Natural killer cell treated with Interleukin-12 subunit alpha and Interleukin-12 subunit beta and Interleukin-15 and Interleukin-18, amount 100 ng/mL, for 72 hours (primary cell): ENCODE data around the gene PTPRK. TPM values are rescaled to one million over a fixed set of nuclear protein-coding genes. Genes with fewer than 3 reads are reported as not detected.

Experiments used
- ATAC-seq, 2 donors: fragments of 150-1000 bp; cut with Tn5 transposase in 1 of 2; sonication (Bioruptor Pico), chemical (Tn5 transposase) in 1 of 2; 2 replicates each; pipeline ENCODE4 v1.10.0; 2021
- DNase-seq: peaks from one replicate; pipeline ENCODE4 v3.0.0; 2022; ENCODE audit warnings: low spot score
- H3K27ac Mint-ChIP-seq, 2 donors: 1 replicate in 1 of 2; 2 replicates in 1 of 2; pipeline ENCODE4 v1.8.0; 2022; ENCODE audit warnings: mixed read lengths in 2 of 2, mild to moderate bottlenecking in 1 of 2, moderate library complexity in 1 of 2
- H3K27me3 Mint-ChIP-seq, 2 donors: 1 replicate in 1 of 2; 2 replicates in 1 of 2; pipeline ENCODE4 v1.8.0; 2022; ENCODE audit warnings: mixed read lengths in 2 of 2
- H3K36me3 Mint-ChIP-seq: one replicate; pipeline ENCODE4 v1.8.0; 2022; ENCODE audit warnings: mixed read lengths
- H3K4me1 Mint-ChIP-seq, 2 donors: 1 replicate in 1 of 2; 2 replicates in 1 of 2; pipeline ENCODE4 v1.8.0; 2022; ENCODE audit warnings: low read depth in 2 of 2, mixed read lengths in 2 of 2, mild to moderate bottlenecking in 1 of 2
- H3K4me3 Mint-ChIP-seq: one replicate; pipeline ENCODE4 v1.8.0; 2022; ENCODE audit warnings: mixed read lengths
- H3K9me3 Mint-ChIP-seq: 2 replicates; pipeline ENCODE4 v1.8.0; 2022; ENCODE audit warnings: mixed read lengths
- total RNA-seq, 2 donors: library from RNA; stranded (reverse); gene quantifications; one replicate each; pipeline ENCODE4 v1.2.3, GENCODE V29; 2022

The PTPRK gene
- total RNA-seq, 2 donors from 2014 or later, result 0.59 to 13.8 TPM

DNA sequence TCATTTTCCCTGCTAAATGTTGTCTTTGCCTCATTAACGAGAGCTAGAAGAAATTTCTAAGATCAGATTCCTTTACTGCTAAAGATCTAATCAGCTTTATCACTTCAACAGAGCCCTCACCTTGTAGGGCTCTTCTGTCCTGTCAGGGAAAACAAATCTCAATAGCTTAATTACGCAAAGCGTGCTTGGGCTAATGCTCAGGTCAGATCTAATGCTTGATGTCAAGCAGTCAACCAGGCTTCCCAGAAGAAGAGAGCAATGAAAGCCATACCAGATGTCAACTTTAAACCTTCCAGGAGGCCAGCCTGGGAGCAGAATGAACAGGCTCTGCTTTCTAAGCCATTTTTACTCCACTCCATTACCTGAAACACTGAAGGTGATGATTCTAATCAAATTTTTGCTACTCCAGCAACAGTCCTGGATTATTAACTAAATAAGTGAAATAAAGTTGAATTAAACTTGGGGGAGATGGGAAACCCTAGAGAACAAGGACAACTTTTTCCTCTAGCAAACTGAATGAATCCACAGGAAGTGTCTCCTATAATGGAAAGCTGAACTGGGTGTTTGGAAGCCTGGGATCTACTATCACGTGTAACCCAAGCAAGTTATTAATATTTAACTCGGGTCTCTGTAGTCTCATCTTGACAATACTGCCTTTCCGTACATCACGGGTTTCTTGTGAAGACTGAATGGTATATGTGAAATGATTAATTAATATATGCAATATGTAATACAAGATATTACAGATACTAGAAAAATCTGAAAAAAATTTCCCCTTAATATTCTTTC, 273.7 kb downstream of the PTPRK start:
- no peak overlapping the region for H3K4me3 Mint-ChIP-seq
- H3K27ac Mint-ChIP-seq, result no peak overlapping the region
- H3K36me3 Mint-ChIP-seq, result no peaks in the 10 kb centered on the region
- DNase-seq, result no peak
- H3K4me1 Mint-ChIP-seq, result no peaks in the 10 kb centered on the region
- no peaks in the 10 kb centered on the region for H3K9me3 Mint-ChIP-seq
- ATAC-seq, result no peak
- no peaks in the 10 kb centered on the region for H3K27me3 Mint-ChIP-seq

DNA sequence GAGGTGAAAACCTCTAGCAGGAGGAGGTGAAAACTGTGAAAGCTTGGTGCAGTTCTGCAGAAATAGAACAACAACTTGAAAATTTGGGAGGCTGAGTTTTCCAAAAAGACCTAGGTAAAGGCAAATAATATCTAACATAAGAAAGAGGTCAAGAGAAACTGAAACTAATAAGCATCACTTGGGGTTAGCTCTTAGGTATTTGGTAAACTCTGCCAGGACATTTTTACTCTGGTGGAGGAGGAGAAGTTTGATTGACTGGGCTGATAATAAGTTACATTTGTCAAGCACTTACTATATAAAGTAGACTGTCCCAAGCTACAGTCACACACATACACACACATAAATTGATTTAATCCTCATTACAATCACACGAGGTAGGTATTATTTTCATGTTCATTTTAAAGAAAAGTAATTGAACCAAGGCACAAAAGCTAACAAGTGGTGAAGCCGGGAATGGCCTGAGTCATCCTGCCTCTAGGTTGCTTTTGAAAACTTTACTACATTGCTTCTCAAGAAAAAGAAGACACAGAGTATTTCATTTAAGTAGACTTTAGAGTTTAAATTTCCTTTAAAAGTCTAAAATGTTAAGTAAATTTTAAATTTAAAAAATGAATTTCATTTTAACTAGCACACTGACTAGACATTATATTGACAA, 275.5 kb downstream of the PTPRK start:
- H3K4me1 Mint-ChIP-seq, result no peaks in the 10 kb centered on the region
- H3K27me3 Mint-ChIP-seq, result no peaks in the 10 kb centered on the region
- no peaks in the 10 kb centered on the region for H3K36me3 Mint-ChIP-seq
- ATAC-seq (no peak), DNase-seq (no peak)
- no peak overlapping the region for H3K27ac Mint-ChIP-seq
- no peak overlapping the region for H3K4me3 Mint-ChIP-seq
- no peaks in the 10 kb centered on the region for H3K9me3 Mint-ChIP-seq

DNA sequence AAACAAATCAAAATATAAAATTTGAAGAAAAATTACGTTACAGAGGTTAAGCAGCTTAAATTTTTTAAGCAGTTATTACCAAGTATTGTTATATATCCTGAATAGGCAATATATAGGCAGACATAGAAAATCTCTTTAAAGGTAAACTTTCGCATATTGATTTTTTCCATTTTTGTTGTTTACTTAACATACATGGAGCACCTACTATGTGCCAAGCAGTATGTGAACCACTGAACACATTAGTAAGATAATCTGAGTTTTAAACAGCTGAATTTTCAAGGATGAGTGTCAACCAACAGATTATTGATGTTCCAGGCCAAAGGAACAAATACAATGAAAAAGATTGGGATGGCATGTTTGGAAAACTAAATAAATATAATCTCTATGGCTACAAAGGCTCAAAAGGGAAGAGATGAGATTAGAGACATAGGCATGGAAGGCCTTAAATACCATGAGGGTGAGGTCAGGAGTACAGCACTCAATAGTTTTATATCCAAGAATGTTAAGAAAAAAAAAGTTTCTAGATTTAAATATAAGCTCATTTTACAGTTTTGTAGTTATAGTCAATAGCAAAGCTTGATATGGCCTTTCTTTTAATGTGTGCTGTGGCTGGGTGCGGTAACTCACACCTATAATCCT, 277.5 kb downstream of the PTPRK start:
- H3K9me3 Mint-ChIP-seq, result no peaks in the 10 kb centered on the region
- H3K27me3 Mint-ChIP-seq, result no peaks in the 10 kb centered on the region
- no peak overlapping the region for H3K27ac Mint-ChIP-seq
- no peak for DNase-seq
- ATAC-seq, result no peak
- H3K4me3 Mint-ChIP-seq, result no peak overlapping the region
- no peaks in the 10 kb centered on the region for H3K4me1 Mint-ChIP-seq
- H3K36me3 Mint-ChIP-seq, result no peaks in the 10 kb centered on the region

DNA sequence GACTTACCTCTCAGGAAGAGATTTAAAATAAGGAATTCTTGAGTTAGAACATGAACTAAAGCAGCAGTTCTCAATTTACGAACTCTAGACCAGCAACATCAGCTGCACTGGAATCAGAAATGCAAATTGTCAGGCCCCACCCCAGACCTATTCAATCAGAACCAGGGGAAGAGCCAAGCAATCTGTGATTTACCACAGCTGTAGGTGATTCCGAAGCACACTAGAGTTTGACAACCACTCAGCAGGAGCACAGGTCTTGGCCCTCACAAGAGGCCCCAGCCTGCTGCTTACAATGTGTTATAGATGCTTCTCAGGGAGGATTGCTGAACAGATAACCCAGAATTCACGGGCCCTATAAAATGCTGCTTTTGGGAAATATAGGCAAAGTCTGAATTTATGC, 279.2 kb downstream of the PTPRK start:
- Mint-ChIP-seq H3K27ac (no peak overlapping the region), H3K36me3 (no peaks in the 10 kb centered on the region), H3K4me1 (no peaks in the 10 kb centered on the region), H3K4me3 (no peak overlapping the region), H3K27me3 (no peaks in the 10 kb centered on the region), H3K9me3 (no peaks in the 10 kb centered on the region)
- DNase-seq (no peak), ATAC-seq (no peak)

DNA sequence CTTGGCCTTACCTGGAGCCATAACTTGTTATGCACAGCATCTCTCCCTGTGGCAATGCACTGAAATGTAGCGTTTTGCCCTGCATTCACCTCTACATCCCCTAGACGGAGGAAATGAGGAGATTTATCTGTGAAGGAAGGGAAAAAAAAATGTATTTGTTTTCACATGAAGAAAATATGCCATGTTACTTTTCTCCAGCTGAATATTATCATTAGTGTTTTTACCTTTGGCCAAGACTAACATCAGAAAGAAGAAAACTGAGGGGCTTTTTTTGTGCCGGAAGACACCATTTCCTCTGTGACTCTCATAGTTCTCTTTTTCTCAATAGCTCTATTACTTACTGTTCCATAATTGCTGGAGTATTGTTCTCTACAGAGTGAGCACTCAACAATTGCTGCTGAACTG, 280.4 kb downstream of the PTPRK start:
- Mint-ChIP-seq H3K4me3 (no peak overlapping the region), H3K9me3 (no peaks in the 10 kb centered on the region), H3K4me1 (no peaks in the 10 kb centered on the region), H3K27ac (no peak overlapping the region), H3K27me3 (no peaks in the 10 kb centered on the region), H3K36me3 (no peaks in the 10 kb centered on the region)
- ATAC-seq (no peak), DNase-seq (no peak)

DNA sequence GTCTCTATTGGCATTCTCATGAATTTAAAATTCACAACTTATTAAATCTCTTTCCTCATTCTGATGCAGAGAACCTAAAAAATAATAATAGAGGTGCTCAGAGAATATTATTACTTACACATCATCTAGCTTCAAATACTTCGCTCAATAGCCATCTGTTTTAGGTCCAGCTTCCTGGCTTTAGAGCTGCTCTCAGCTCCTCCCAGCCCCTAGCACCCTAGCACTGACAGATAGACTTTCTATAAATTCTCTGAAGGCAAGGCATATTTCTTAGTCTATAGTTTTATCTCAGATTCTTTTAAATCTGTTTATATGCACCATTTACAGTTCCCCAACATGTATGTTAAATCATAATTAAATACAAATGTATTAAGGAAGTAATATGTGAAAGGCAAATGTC, 281.3 kb downstream of the PTPRK start:
- no peaks in the 10 kb centered on the region for H3K9me3 Mint-ChIP-seq
- no peak for ATAC-seq
- H3K4me3 Mint-ChIP-seq, result no peak overlapping the region
- H3K4me1 Mint-ChIP-seq, result no peaks in the 10 kb centered on the region
- no peak overlapping the region for H3K27ac Mint-ChIP-seq
- no peaks in the 10 kb centered on the region for H3K36me3 Mint-ChIP-seq
- no peak for DNase-seq
- no peaks in the 10 kb centered on the region for H3K27me3 Mint-ChIP-seq

DNA sequence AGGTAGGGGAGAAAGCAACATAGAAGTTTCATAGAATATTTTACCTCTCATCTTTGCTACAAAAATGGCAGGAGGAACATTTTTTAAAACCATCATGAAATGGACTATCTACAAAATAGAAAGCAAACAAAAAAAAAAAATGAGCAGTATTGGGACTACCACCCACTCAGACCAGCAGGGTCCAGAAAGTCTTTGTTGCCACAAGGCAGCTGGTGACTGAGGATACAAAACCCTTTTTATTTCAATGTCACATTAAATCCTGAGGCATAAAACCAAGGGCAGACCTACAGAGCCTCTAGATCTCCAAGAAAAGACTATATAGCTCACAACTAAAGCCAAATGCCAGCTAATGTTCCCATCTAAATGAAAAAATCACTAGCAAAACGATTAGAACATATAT, 282.2 kb downstream of the PTPRK start:
- Mint-ChIP-seq H3K36me3 (no peaks in the 10 kb centered on the region), H3K27ac (no peak overlapping the region), H3K4me3 (no peak overlapping the region), H3K9me3 (no peaks in the 10 kb centered on the region), H3K27me3 (no peaks in the 10 kb centered on the region), H3K4me1 (no peaks in the 10 kb centered on the region)
- ATAC-seq (no peak), DNase-seq (no peak)

DNA sequence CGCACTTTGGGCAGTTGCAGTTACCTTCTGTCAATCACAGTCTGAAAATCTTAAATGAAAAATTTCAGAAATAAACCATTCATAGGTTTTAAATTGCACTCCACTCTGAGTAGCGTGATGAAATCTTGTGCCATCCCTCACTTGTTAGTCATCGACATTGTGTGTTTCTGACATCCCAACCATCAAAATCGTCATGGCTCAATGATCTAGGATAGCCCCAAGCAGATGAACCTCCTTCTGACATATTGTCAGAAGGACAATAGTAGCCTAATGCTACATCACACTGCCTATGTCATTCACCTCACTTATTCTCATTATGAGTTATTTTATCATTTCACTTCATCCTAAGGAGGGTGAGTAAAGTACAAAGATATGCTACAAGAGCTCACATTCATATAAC, 284.8 kb downstream of the PTPRK start:
- H3K4me1 Mint-ChIP-seq, result no peaks in the 10 kb centered on the region
- H3K9me3 Mint-ChIP-seq, result no peaks in the 10 kb centered on the region
- no peak for ATAC-seq
- H3K36me3 Mint-ChIP-seq, result no peaks in the 10 kb centered on the region
- H3K27ac Mint-ChIP-seq, result no peak overlapping the region
- H3K4me3 Mint-ChIP-seq, result no peak overlapping the region
- H3K27me3 Mint-ChIP-seq, result no peaks in the 10 kb centered on the region
- no peak for DNase-seq

DNA sequence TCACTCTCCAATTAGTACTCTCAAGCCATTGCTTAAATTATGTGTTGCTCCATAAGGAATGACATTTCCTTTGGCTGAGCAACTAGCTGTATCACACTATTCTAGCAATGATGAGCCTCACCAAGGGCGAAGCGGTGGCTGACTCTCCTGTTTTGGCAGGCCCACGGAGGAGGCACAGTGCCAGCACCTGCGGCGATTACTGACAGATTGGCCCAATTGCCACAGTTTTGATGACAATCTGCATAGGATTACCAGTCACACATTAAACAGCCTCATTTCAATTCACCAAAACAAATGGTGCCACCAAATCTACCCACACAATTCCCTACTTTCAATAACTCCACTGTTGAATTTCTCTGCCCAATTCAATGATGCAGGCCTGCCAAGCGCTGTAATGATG, 286.9 kb downstream of the PTPRK start:
- Mint-ChIP-seq H3K4me1 (no peaks in the 10 kb centered on the region), H3K9me3 (no peaks in the 10 kb centered on the region), H3K27ac (no peak overlapping the region), H3K4me3 (no peak overlapping the region), H3K27me3 (no peaks in the 10 kb centered on the region), H3K36me3 (no peaks in the 10 kb centered on the region)
- ATAC-seq (no peak), DNase-seq (no peak)

DNA sequence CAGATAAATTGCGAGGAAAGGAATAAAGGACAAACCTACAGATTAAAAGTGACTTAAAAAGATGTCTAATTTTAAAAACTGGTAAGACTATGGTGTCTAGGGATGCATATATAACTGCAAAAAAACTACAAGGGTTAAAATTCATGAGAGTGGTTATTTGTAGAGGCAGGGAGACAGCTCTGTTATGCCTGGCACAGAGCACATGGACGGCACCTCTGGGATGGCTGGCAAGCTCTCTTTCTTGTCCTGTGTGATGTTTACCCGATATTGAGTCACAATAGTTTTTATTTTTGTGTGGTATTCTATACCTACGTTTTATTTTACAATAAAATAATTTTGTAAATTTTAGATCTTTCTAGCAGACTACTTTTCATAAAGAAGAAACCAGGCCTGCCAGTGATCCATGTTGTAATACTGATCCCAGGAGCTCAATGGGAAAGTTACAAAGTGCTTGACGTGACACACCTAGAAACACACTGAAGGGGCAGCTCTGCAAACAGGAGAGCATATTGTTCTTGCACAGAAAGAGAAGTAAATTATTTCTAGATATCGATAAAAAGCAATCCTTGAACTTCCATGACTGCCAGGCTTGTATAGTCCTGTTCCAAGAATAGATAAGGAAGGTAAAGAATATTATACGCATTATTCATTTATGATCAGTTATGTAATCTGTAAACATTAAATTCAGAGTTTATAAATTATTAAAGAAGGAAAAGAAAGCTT, 290.0 kb downstream of the PTPRK start:
- Mint-ChIP-seq H3K4me3 (no peak overlapping the region), H3K27me3 (peaks cover 0 to 4% of the 10 kb centered on the region in 2 donors), H3K9me3 (no peaks in the 10 kb centered on the region), H3K27ac (no peak overlapping the region), H3K36me3 (no peaks in the 10 kb centered on the region), H3K4me1 (no peaks in the 10 kb centered on the region)
- ATAC-seq (no peak), DNase-seq (no peak)

DNA sequence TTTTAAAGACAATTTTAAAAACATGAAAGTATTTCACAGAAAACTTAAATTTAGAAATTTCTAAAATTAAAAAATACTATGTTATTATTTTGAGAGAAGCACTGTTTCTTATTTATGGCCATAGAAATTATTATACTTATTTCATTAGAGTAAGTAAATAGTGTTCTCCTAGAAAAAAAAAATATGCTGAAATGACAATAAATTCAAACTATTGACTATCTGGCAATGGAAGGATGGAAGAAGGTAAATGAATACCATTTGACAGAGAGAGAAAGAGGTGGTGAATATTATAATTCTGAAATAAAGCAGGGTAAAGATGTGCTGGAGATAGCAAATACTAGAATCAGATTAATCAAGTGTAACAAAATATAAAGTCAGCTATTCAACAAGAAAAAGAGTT, 294.8 kb downstream of the PTPRK start:
- no peak for DNase-seq

DNA sequence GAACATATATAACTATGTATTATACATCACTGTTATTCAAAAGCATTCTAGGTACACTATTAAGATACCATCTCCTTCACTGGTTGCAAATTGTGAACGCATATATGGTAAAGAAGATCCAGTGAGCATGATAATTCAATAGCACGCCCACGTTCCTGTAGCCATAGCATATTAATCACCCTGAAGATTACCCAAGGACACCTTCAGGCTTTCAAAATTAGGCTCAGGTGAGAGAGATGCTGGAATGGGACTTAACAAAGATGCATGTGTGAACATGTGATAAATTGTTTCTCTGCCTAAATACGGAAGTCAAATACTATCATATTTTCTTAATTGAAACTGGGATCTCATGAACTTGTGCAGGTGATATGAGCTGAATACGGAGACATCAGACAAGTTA, 303.5 kb downstream of the PTPRK start:
- Mint-ChIP-seq H3K4me3 (no peak overlapping the region), H3K9me3 (peaks cover under 1% of the 10 kb centered on the region), H3K27me3 (peaks cover under 1 to 4% of the 10 kb centered on the region in 2 donors), H3K36me3 (no peaks in the 10 kb centered on the region), H3K27ac (no peak overlapping the region), H3K4me1 (no peaks in the 10 kb centered on the region)
- no peak for DNase-seq
- no peak for ATAC-seq

More for the DNA sequence above, 294.8 kb downstream of the PTPRK start:
- H3K27me3 Mint-ChIP-seq, result peaks cover 9 to 11% of the 10 kb centered on the region in 2 donors
- ATAC-seq, result no peak
- H3K4me3 Mint-ChIP-seq, result no peak overlapping the region
- H3K27ac Mint-ChIP-seq, result no peak overlapping the region
- H3K9me3 Mint-ChIP-seq, result peaks cover 3% of the 10 kb centered on the region
- H3K4me1 Mint-ChIP-seq, result no peaks in the 10 kb centered on the region
- H3K36me3 Mint-ChIP-seq, result no peaks in the 10 kb centered on the region

DNA sequence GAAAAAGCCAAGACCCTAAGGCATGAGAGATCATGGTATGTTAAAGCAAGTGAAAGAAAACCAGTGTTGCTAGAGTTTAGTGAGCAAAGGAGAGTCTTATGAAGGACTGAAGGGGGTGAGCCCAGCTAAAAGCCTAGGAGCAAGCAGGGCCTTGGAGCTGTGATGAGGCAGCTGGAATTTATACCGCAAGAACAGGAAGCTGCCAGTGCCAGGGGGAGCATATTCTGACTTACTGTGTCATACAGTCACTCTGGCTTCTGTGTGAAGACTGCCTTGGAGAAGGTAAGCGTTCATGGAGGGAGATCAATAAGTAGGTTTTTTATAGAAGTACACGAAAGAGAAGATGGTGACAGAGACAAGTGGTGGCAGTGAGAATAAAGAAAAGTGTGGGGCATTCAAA, 310.6 kb downstream of the PTPRK start:
- ATAC-seq (no peak), DNase-seq (no peak)
- no peak overlapping the region for H3K4me3 Mint-ChIP-seq
- peaks cover 3% of the 10 kb centered on the region for H3K9me3 Mint-ChIP-seq
- no peak overlapping the region for H3K27ac Mint-ChIP-seq
- peaks cover 0 to 3% of the 10 kb centered on the region in 2 donors for H3K27me3 Mint-ChIP-seq
- no peaks in the 10 kb centered on the region for H3K4me1 Mint-ChIP-seq
- no peaks in the 10 kb centered on the region for H3K36me3 Mint-ChIP-seq
